Measurements from ENCODE around the gene AKNA. TPM values are rescaled to one million over a fixed set of nuclear protein-coding genes. Genes with fewer than 3 reads are reported as not detected.
A peak's percentile ranks its signal among the peaks of the same experiment; 100 is the strongest.

AKNA gene
- total RNA-seq, 1 donor from 2014 or later, result 43.1 TPM

DNA sequence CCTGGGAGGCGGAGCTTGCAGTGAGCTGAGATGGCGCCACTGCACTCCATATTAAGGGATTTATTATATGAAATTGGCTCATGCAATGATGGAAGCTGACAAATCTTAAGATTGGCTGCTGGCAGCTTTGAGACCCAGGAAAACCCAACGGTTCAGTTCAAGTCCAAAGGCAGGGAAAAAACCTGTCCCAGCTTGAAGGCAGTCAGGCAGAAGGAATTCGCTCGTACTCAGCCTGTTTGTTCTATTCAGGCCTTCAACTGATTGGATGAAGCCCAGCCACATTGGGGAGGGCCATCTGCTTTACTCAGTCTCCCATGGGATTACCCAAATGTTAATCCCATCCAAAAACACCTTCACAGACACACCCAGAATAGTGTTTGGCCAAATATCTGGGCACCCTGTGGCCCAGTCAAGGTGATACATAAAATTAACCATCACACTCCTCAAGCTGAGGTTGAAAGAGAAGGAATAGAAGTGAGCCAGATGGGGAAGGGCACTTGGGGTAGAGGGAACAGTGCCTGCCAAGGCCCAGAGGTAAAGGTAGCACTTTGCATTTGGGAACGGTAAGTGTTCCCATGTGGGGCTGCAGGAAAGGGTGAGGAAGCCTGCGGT lies 73.4 kb downstream of the AKNA start:
- TF ChIP-seq, protein P1, sequence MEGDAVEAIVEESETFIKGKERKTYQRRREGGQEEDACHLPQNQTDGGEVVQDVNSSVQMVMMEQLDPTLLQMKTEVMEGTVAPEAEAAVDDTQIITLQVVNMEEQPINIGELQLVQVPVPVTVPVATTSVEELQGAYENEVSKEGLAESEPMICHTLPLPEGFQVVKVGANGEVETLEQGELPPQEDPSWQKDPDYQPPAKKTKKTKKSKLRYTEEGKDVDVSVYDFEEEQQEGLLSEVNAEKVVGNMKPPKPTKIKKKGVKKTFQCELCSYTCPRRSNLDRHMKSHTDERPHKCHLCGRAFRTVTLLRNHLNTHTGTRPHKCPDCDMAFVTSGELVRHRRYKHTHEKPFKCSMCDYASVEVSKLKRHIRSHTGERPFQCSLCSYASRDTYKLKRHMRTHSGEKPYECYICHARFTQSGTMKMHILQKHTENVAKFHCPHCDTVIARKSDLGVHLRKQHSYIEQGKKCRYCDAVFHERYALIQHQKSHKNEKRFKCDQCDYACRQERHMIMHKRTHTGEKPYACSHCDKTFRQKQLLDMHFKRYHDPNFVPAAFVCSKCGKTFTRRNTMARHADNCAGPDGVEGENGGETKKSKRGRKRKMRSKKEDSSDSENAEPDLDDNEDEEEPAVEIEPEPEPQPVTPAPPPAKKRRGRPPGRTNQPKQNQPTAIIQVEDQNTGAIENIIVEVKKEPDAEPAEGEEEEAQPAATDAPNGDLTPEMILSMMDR (IDR thresholded peaks at IDR 0.05), result no peak
- Mint-ChIP-seq H3K36me3 (ENCODE audit: low read depth) (peaks cover 10% of the 10 kb centered on the region), H3K4me1 (ENCODE audit: low read depth) (peaks cover 7% of the 10 kb centered on the region), H3K9me3 (ENCODE audit: low read depth) (no peaks in the 10 kb centered on the region), H3K4me3 (ENCODE audit: unreplicated experiment) (no peak overlapping the region), H3K27ac (ENCODE audit: unreplicated experiment) (no peak overlapping the region), H3K27me3 (ENCODE audit: low read depth) (no peaks in the 10 kb centered on the region)
- no peak for DNase-seq (ENCODE audit: low spot score)

DNA sequence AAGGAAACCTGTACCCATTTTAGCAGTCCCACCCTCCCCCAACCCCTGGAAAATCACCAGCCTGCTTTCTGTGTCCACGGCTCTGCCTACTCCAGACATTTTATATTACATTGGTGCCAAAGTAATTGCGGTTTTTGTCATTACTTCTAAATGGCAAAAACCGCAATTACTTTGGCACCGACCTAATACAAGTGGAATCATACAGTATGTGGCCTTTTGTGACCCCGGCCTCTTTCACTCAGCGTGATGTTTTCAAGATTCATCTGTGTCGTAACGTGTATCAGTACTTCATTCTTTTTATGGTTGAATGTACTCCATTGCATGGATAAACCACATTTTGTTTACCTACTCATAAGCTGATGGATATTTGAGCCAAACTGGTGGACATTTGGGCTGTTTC lies 74.6 kb downstream of the AKNA start:
- Mint-ChIP-seq H3K9me3 (ENCODE audit: low read depth) (no peaks in the 10 kb centered on the region), H3K36me3 (ENCODE audit: low read depth) (peaks cover 10% of the 10 kb centered on the region)

DNA sequence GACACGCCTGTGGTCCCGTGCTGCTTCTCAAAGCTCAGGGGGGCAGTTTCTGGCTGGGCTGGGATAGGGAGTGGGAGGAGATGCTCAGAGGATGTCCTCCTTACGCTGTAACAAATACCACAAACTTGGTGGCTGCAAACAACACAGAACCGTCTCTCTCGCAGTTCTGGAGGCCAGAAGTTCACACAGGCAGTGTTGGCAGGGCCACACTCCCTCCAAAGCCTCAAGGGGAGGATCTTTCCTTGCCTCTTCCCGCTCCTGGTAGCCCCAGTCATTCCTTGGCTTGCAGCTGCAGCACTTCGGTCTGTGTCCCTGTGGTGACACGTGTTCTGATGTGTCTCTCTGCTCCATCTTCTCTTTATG lies 75.3 kb downstream of the AKNA start:
- no peaks in the 10 kb centered on the region for H3K27me3 Mint-ChIP-seq (ENCODE audit: low read depth)
- DNase-seq (ENCODE audit: low spot score), result peak; percentile 12
- H3K4me1 Mint-ChIP-seq (ENCODE audit: low read depth), result no peaks in the 10 kb centered on the region
- H3K36me3 Mint-ChIP-seq (ENCODE audit: low read depth), result peaks cover 13% of the 10 kb centered on the region
- H3K4me3 Mint-ChIP-seq (ENCODE audit: unreplicated experiment), result no peak overlapping the region
- TF ChIP-seq, protein P1 (IDR thresholded peaks at IDR 0.05), result no peak
- no peaks in the 10 kb centered on the region for H3K9me3 Mint-ChIP-seq (ENCODE audit: low read depth)
- no peak overlapping the region for H3K27ac Mint-ChIP-seq (ENCODE audit: unreplicated experiment)

More for the DNA sequence above, 74.6 kb downstream of the AKNA start:
- no peak for DNase-seq (ENCODE audit: low spot score)
- TF ChIP-seq, protein P1 (IDR thresholded peaks at IDR 0.05), result no peak
- Mint-ChIP-seq H3K27ac (ENCODE audit: unreplicated experiment) (no peak overlapping the region), H3K27me3 (ENCODE audit: low read depth) (no peaks in the 10 kb centered on the region), H3K4me1 (ENCODE audit: low read depth) (peaks cover 7% of the 10 kb centered on the region), H3K4me3 (ENCODE audit: unreplicated experiment) (no peak overlapping the region)

DNA sequence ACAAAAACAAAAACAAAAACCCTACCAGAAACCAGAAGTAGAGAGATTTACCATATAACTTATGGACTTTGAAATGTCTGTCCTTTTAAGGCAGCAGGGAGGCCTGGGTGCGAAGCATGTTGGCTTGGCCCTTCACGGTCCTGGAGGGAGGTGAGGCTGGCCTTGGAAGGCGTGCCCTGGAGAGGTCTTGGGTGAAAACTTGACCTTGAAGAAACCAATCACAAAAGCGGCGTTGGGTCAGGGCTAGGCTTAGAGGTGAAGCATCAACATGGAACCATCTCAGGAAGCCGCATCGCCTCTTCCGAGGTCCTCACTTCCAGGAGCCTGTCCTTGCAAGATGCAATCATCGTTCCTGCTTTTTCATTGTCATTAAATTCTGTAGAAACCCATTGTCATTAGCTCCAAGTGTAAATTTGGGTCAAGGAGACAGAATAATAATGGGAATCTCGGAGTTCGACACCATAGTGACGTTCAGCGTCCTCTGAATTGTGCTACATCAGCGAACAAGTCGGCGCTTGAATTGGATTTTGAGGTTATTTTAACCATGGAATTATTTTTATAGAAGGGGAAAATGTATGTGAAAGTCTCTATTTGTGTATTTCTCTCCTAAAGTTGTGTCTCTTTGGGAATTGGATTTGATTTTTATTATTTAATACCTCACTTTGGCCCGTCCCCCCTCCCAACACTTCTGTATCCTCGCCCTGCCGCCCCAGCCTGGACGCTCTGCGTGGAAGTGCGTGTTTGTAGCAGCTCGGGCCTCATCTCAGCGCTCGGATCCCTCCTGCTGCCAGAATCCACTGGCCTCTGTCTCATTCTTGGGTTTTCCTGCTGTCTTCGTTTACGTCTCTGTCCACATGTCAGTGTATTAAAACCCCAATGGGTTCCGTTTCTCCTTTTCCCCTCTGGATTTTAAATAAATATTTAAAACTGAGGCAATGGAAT lies 75.9 kb downstream of the AKNA start:
- H3K36me3 Mint-ChIP-seq (ENCODE audit: low read depth), result peaks cover 16% of the 10 kb centered on the region
- no peak overlapping the region for H3K27ac Mint-ChIP-seq (ENCODE audit: unreplicated experiment)
- TF ChIP-seq, protein P1 (IDR thresholded peaks at IDR 0.05), result no peak
- no peaks in the 10 kb centered on the region for H3K27me3 Mint-ChIP-seq (ENCODE audit: low read depth)
- no peak overlapping the region for H3K4me3 Mint-ChIP-seq (ENCODE audit: unreplicated experiment)
- no peaks in the 10 kb centered on the region for H3K9me3 Mint-ChIP-seq (ENCODE audit: low read depth)
- no peaks in the 10 kb centered on the region for H3K4me1 Mint-ChIP-seq (ENCODE audit: low read depth)
- DNase-seq (ENCODE audit: low spot score), result peak; percentile 51

Measured in chondrocyte (in vitro differentiated cells).